Activated CD4-positive, alpha-beta T cell treated with anti-CD3 and anti-CD28 coated beads for 24 hours (primary cell): ENCODE results near the gene ZBTB40.

ENCODE experiments used
- DNase-seq, 2 donors: peaks; one replicate each; pipeline ENCODE4 v3.0.0-alpha.2; 2020; ENCODE audit warnings: low read depth in 2 of 2

Gene ZBTB40

DNA sequence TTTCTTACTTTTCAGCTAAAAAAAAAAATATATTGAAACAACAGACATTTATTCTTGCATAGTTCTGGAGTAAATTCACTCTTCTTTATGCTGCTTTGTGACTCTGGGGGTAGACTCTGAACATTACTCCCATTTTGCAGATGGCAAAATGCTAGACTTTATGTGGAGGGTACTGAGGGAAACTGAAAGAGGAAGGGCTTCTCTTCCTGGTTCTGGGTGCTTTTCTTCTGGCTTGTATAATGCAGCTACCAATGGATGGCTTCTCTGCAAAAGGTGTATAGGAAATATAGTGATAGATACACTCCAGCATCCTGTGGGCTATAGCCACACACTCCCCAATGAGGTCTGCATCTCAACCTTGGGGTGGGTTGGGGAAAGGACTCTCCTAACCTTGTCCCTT, 19.7 kb upstream of the ZBTB40 start:
- DNase-seq = no peak

DNA sequence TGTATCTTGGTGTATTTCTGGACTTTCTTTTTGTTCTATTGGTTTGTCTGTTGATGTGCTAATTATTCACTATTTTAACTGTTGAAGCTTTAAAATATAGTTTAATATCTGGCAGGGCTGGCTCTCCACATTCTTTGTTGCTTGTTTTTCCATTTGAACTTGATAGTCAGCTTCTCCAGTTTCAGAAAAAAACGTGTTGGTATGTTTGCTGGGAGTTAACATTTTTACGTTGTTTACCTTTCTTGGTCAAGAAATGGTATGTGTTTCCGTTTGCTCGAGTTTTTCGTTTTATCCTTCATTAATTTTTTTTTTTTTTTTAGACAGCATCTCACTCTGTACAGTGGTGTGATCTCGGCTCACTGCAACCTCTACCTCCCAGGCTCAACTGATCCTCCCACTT, 16.9 kb upstream of the ZBTB40 start:
- DNase-seq = no peak

DNA sequence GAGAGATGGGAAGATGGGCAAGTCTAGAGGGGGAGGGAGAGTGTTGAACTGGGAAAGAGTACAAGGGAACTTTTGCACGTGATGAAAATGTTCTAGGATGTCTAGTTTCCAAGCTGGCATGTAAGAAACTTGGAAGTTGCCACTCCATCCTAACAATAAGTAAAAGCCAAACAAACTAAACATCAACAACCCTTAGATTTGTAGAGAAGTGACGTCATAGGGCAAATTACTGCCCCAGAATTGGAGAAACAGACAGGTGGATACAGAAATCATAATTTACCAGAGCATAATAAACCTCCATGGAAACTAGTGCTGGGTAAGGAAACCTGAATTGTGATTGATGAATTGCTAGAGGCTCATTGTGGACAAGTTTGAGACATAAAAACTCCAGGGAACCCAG, 14.7 kb upstream of the ZBTB40 start:
- no peak for DNase-seq

DNA sequence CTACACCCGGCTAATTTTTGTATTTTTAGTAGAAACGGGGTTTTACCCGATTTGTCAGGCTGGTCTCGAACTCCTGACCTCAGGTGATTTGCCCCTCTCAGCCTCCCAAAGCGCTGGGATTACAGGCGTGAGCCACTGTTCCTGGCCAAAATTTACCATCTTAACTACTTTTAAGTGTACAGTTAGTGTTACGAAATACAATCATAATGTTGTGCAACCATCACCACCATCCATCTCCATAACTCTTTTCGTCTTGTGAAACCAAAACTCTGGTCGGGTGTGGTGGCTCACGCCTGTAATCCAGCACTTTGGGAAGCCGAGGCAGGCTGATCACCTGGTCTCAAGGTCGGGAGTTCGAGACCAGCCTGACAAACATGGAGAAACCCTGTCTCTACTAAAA, 14.1 kb upstream of the ZBTB40 start:
- DNase-seq = no peak

DNA sequence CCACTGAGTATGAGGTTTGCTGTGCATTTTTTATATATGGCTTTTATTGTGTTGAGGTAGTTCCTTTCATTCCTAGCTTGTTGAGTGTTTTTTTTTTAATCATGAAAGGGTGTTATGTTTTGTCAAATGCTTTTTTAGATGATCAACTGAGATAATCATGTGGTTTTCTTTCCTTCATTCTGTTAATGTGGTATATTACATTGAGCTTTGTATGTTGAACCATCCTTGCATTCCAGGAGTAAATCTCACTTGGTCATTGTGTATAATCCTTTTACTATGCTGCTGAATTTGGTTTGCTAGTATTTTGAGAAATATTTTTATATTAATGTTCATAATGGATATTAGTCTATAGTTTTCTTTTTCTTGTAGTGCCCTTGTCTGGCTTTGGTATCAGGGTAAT, 11.1 kb upstream of the ZBTB40 start:
- DNase-seq = no peak

DNA sequence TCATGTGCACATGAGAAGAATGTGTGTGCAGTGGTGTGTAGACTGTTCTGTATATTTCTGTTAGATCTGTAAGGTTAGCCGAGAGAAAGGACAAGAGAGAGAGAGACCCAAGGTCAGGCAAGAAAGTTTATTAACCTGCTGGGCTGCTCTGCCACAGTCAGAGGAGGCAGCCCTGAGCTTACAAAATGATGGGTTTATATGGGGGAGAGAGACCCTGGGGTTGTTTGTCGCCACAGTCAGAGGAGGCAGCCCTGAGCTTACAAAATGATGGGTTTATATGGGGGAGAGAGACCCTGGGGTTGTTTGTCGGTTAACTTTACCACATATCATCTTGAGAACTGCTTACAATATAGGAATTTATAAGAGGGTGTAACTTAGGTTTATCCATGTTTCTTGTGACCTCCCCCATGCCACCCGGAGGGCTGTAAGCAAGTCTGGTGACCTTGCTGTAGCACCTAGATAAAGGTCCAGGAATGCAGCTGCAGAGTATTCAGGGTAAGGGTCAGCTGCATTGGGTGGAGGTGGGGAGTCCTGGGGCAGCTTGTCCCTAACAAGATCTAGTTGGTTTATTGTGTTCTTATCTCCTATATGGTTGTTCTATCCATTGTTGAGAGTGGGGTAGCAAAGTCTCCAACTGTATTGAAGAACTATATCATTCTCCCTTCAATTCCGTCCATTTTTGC, 9.3 kb upstream of the ZBTB40 start:
- DNase-seq = no peak

DNA sequence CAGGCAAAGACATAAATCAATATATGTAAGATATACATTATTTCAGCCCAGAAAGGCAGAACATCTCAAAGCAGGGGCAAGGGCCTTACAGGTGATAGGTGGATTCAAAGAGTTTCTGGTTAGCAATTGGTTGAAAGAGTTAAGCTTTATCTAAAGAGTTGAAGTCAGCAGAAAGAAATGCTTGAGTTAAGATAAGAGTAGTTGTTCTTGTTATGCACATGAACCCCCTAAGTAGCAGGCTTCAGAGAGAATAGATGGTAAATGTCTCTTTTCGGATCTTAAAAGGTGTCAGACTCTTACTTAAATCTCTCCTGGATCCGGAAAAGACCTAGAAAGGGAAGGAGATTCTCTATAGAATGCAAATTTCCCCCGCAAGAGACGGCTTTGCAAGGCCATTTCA, 8.3 kb upstream of the ZBTB40 start:
- DNase-seq = no peak

DNA sequence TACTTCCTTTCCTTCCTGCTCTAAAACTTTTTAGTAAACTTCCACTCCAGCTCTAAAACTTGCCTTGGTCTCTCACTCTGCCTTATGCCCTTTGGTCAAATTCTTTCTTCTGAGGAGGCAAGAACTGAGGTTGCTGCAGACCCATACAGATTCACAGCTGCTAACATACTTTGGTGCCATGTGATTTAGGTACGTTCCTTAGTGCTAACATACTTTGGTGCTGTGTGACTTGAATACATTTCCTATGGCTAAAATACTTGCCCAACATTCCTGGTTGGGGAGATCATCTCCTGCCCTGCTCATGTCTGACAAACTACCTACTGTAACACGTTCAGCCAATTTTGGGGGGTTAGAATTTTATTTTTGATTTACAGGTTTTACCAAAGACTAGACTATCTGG, 6.8 kb upstream of the ZBTB40 start:
- no peak for DNase-seq

DNA sequence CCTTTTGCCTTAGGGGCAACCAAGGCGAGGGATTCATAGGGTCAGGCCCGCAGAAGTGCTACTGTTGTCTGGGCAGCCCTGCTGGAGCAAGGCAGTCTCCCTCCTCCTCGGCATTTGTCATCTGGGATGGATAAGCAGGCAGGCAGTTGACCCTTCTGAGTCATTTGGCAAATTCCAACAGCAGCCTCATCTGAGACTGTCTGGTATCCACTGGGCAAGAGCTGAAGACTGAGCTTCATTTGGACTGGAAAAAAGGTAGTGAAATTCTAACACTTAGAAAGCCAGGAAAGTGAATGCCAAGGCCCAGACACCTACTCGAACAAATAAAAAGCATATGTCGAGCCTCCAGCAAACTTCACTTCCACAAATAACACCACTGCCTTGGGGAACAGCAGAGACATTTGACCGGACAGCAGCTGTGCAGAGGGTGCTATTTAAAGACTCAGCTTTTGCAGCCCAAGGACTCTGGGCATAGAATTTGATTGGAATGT, 4.0 kb upstream of the ZBTB40 start:
- no peak for DNase-seq

DNA sequence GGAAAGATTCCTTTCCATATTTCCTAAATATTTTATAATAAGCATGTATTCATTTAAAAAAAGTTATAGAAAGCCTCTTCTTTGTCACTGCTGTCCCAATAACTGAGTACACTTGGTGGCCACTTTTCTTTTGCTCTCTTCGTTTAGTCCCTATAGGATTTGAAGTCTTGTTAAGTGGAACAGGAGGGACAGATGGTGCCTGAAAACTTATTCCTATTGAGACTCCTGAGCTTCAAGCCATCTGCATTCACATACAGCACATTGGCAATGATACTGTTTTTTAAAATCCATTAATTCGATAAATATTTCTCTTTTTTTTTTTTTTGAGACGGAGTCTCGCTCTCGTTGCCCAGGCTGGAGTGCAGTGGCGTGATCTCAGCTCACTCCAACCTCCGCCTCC, 2.0 kb upstream of the ZBTB40 start:
- DNase-seq = no peak

DNA sequence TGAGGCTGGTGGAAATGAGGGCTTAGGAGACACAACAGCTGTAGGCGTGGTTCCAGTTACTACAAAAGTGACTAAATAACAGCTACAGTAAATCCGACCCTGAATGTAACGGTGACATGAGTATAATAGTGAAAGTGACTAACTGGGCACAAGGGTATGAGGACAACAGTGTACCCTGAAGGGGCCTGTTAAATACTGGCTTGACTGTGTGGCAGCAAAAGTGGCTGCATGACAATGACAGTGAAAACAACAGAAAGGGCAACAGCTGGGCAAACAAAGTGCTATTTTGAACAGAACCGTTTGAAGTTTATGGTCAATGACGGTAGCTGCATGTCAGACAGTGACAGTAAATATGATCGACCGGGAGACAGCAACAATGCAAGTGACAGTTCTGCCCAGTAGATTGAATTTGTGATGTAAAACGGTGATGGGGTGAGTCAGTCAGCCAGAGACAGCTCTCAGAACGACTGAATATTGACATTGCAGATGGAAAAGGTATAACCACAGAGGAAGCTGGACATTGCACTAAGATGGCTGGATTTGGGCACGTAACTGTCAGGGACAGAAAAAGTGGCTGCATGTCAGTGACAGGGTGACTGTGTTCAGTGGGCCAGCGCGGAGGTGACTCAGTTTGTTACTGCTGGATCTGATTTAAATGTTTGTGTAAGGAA, 1.2 kb upstream of the ZBTB40 start:
- DNase-seq = no peak

DNA sequence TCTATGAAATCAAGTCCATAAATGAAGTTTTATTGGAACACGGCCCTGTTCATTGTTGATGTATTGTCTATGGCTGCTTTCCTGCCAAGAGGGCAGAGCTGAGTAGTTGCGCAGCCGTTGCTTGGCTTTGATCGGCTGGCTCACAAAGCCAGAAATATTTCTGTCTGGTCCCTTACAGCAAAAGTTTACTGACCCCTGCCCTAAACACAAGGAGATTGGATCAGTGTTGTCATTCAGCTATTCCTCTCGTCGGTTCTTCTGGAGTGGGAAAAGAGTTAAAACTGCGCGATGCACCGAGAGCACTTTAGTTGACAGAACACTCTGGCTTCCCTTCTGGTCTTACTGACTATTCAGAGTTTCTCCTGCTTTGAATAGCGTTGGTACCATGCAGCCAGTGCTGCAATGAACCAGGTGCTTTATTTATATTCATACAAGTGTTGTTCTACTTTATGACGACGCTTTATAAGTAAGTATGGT, 868 bp downstream of the ZBTB40 start:
- DNase-seq = no peak

DNA sequence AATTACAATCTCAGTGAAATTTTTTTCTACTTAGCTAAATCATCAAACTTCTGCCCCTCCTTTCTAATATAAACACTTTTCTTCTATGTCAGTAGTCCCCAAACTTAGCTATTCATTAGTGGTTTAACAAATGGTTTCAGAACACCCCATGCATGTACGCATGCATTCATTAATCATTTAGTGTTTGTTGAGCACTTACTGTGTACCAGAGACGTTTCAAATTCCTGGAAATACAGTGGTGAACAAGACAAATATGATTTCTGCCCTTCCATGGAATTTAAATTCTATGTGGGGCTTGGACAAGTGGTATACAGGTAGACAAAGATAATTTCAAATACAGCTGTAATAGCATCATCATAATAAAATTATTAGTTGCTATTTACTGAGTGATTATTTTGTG, 1.5 kb downstream of the ZBTB40 start:
- no peak for DNase-seq

DNA sequence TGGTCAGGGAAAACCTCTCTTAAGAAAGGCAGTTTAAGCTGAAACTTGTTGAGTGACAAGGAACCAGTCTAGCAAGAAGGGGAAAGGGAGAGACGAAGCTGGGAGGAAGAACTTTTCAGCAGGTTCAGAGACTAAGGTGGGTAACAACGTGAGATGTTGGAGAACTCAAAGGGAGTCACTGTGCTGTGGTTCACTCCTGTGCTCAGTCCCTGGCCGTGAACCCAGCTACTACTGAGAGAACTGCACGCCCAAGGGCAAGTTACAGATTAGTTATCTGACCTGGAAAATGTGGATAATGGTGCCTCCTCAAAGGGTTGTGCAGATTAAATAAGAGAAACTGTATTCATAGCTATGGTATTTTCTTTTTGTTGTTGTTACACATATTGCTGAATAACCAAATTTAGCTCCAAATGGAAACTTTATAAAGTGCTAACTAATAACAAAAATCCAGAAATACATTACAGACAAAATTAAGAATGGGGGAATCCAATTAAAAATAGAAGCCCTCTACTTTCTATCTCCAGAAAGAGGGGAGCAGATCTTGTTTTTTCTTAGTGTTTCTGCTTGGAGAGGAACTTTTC, 2.9 kb downstream of the ZBTB40 start:
- DNase-seq = no peak

DNA sequence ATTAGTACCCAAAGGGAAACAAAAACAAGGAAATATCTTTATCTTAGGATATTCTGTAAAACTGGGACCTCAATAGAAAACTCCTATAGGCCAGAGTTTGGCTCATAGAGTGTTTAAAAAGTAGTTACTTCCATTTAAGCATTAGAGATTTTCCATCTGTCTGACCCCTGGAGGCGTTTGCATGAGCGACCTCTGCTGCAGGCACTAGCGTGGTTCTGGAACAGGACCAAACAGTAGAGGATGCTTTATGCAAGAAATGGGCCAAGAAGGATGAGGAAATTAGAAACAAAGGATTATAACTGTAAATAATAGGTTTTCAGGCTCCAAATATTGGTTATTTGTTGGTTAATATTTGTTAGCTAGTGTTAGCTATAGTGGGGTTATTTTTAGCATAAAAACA, 5.7 kb downstream of the ZBTB40 start:
- no peak for DNase-seq

DNA sequence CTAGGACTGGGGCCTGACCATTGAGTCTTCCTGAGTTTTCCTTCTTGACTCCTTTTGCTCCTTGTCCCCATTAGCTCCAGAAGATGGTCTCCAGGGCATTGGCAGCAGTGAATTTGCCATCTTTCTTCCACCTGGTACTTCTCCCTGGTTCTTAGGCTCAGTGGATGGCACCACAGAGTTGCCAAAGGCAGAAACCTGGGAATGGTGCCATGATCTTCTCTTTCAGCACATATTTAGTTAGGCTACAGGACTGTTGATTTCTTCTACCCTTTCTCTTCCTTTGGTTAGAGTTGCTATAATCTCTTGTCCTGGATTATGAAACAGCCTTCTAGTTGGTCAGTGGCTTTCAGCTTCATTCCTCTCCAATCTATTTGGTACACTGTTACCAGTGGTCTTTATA, 6.2 kb downstream of the ZBTB40 start:
- no peak for DNase-seq

DNA sequence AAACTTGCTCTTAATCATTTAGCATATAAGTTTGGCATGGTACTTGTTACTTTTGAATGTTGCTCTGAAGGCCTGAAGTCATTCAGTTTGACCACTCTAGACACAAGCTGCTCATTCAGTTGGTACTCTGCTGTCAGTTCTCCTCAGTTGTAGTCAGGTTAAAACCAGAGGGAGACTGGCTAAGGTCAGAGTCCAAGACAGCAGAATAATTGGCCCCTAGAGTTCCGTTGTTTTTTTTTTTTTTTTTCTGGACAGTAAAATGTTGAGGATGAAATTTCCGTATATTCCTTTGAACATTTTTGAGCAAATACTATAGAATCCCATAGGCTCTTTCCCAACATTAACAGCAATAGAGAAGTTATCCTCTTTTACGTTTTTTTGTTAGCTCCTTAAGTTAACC, 9.4 kb downstream of the ZBTB40 start:
- DNase-seq = no peak

DNA sequence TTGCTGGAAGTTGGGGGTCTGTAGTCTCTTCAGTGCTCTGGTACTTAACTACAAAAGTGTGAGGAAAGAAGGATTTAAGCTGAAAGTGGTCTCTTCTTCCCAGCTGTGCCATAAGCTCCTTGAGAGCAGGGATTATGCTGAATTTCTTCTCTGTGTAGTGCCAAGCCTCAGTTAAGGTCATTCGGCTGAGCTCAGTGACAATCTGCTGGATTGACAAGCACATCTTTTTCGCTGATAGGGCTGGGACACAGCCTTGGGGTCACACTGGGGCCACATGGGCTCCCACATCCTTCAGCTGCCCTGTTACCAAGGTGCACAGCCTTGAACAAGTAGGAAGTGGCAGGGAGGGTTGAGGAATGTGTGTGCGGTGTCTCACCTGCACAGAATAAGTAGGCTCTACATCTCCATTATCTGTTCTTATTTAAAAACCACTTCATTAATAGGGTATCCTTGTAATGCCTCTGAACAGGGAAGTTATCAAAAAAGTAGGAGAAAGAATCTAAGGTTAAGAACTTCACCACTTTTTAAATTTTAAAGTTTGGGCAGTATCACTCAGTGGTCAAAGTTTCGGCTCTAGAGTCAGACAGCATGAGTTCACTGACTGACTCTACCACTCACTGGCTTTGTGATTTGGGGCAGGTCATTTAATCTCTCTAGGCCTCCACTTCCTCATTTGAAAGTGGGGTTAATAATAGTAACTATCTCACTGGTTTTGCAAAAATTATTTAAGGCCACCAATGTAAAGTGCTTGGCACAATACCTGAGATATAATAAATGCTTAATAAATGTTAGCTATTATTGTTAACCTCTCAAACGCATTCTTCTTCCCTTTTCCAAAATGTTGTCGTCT, 10.3 kb downstream of the ZBTB40 start:
- no peak for DNase-seq

DNA sequence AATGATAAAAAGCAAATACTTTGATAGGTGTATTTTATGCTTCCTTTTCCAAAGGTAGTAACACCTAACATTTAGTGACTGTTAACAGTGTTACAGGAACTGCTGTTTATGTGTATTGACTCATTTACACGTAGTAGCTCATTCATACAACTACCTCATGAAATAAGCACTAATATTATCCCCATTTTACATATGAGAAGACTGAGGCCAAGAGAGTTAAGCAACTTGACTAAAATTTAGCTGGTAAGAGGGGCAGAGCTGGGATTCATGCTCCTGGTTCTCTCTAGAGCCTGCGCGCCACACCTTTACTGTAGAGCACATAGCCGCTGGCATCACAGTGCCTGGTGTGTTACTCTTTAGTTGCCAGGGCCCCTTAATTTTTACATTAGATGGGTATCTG, 11.3 kb downstream of the ZBTB40 start:
- no peak for DNase-seq

DNA sequence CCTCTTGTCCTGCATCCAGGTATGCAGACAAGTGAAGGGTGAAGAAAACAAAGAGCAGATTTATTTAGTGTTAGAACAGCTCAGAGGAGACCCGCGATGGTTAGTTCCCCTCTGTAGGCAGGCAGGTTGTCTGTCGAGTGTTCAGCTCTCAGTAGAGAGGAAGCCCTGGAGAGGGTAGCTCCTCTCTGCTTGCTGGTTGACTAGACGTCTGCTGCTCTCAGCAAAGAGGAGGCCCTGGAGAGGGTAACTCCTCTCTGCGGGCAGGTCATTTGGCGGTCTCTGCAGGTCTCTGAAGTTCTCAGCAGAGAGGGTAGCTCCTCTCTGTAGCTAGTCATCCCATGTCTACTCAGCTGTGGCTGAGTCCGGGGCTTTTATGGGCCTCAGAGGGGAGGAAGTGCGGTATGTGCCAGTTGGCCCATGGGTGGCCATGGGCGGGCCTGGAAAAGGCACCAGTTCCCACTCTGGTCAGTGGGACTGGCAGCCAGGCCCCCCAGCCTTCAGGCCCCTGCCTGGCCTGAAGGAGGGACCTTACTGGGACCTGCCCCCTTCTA, 13.4 kb downstream of the ZBTB40 start:
- DNase-seq = no peak

DNA sequence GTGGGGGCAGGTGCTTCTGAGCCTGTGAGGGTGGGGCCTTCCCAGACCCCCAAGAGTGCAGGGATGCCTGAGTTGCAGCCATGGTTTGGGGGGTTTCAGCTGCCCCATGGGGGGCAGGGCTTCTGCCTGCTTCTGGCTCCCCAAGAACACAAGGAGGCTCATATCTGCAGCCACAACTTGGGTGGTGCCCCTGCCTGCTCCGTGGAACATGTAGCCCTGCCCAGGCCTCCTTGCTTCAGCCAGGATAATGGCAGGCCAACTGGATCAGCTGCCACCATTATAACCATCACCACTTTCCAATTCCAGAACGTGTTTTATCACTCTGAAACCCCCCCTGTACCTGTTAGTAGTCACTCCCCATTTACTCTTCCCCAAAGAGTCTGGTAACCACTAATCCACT, 14.0 kb downstream of the ZBTB40 start:
- no peak for DNase-seq

DNA sequence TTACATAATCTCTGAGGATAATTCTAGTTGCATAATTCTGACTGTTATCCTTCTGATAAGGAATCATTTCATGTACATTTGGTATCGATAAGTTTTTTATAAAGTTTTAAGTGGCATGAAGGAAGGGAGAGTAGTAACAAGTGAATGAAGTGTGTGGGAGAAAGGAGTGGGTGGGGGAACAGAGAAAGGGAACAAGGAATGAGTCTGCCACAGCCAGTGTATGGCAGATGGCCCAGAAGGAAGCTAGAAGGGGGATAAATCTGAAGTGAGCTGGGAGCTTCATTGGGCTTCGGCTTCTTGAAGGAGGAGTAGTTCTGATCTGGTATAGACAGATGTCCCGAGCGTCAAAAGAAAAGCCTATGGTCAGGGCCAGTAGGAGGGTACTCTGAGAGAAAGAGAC, 18.6 kb downstream of the ZBTB40 start:
- DNase-seq = no peak
